Rectal smooth muscle tissue (tissue), 1 donor: ENCODE results near the gene MUCL3.
"Not testable (repeated sequence)": the region's sequence is repeated elsewhere in the genome, so short reads cannot be mapped to it uniquely, and the experiment has no call there.

ENCODE experiments used
- H3K27ac ChIP-seq: one replicate; pipeline ENCODE4 v1.7.0; 2013; ENCODE audit warnings: low read depth, low read length, inconsistent platforms
- H3K27me3 ChIP-seq: one replicate; pipeline ENCODE4 v1.7.0; 2013; ENCODE audit warnings: low read length; ENCODE audit not compliant: control insufficient read depth, insufficient read depth
- H3K36me3 ChIP-seq: one replicate; pipeline ENCODE4 v1.7.0; 2013; ENCODE audit warnings: low read length; ENCODE audit not compliant: control insufficient read depth, insufficient read depth
- H3K4me1 ChIP-seq: one replicate; pipeline ENCODE4 v1.7.0; 2013; ENCODE audit warnings: low read length; ENCODE audit not compliant: control insufficient read depth, insufficient read depth
- H3K4me3 ChIP-seq: one replicate; pipeline ENCODE4 v1.7.0; 2013; ENCODE audit warnings: low read length
- H3K9ac ChIP-seq: one replicate; pipeline ENCODE4 v1.7.0; 2013; ENCODE audit warnings: low read length

Gene MUCL3

DNA sequence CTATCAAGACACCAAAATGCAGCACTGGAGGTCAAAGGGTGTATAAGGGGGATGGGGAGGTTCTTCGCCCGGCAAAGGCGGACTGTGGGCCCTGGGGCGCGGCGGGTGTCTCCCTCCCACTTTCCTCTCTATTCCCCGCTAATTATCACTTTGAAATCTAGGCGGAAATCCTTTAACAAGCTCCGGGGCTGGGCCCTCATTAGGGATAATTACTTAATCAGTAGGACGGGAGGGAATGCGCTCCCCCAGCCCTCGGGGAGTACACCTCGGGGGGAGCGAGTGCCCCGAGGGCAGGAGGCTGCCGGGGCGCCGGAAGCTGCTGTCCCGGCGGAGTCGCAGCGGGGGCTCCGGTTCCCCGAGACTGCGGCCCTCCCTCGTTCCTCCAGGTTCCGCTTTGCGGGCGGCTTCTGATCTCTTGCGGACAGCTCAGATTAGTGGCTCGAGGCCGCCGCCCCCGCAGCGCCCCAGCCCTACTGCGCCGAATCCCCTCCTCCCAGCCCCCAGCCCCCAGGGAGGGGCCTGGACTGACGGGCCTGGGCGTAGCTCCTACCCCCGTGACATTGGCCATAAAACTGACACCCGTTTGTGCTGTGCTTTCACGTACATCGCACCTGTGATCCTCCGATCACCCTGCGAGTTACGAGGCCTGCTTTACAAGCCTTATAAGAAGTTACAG, 14.7 kb downstream of the MUCL3 start:
- Histone ChIP-seq H3K9ac (no peak overlapping the region), H3K4me3 (peak overlapping the region; percentile 60), H3K4me1 (peaks cover 4% of the 10 kb centered on the region), H3K36me3 (no peaks in the 10 kb centered on the region), H3K27ac (no peak overlapping the region), H3K27me3 (peaks cover 12% of the 10 kb centered on the region)

DNA sequence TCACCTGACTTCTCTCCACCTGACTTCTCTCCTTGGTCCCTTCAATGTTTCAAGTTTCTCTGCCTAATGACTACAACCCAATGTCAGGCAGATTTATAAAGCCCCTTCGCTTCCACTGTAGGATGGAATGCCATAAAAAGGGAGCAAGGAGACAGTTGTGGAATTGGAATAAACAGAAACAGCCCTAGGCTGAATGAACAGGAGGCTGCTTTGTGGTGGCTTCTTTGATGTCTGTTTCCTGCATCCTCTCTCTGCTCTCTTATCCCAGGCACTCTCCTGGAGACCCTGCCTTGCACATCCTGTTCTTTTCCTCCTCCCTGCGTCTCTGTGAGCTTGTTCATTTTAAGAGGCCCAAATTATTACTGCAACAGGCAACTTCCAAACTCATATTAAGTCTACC, 16.9 kb downstream of the MUCL3 start:
- peaks cover 4% of the 10 kb centered on the region for H3K4me1 ChIP-seq
- H3K4me3 ChIP-seq, result no peak overlapping the region

DNA sequence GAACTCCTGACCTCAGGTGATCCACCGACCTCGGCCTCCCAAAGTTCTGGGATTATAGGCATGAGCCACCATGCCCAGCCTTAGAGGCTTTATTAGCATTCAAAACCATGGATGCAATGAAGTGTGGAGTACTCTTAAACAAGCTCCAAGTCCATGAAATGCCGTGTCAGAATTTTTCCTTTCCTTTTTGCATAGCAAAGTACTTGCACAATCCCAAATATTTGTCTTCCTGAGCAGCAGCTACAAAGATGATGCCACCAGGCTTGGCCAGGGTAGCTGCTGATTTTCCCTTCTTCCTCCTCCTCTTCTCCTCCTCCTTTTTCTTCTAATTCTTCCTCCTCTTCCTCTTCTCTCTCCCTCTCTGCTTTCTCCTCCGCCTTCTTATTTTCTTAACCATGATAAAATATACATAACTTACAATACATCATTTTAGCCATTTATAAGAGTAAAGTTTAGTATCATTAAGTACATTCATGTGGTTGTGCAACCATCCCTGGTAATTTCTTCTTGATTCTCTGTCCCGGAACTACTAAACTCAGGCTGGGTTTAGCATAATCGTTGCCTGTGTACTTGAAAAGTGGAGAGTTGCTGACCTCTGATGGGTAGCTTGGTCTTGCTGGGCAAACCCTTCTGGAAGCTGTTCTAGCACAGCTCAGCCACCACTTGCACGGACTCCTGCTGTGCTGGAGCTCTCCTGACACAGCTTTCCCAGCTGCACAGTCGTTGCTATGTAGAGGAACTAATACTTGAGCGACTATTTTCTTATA, 20.3 kb downstream of the MUCL3 start:
- no peak overlapping the region for H3K27ac ChIP-seq
- H3K4me1 ChIP-seq, result no peaks in the 10 kb centered on the region
- peaks cover 11% of the 10 kb centered on the region for H3K27me3 ChIP-seq
- no peaks in the 10 kb centered on the region for H3K36me3 ChIP-seq
- no peak overlapping the region for H3K9ac ChIP-seq
- H3K4me3 ChIP-seq, result no peak overlapping the region

More for the DNA sequence above, 16.9 kb downstream of the MUCL3 start:
- Histone ChIP-seq H3K36me3 (no peaks in the 10 kb centered on the region), H3K27ac (no peak overlapping the region), H3K27me3 (peaks cover 9% of the 10 kb centered on the region), H3K9ac (no peak overlapping the region)

DNA sequence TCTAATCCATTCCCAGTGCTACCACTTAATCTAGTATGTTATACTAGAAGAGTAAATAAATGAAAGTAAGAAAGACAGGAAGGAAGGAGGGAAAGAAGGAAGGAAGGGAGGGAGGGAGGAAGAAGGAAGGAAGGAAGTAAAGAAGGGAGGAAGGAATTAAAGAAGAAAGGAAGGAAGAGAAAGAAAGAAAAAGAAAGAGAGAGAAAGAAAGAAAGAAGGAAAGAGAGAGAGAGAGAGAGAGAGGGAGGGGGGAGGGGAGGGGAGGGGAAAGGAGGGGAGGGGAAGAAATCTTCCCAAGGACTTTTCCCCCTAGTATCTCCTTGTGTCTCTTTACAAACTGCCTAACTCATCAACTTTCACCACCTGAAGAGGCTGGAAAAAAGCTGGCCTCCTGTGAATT, 21.9 kb downstream of the MUCL3 start:
- Histone ChIP-seq H3K27ac (no peak overlapping the region), H3K27me3 (peaks cover 5% of the 10 kb centered on the region)

DNA sequence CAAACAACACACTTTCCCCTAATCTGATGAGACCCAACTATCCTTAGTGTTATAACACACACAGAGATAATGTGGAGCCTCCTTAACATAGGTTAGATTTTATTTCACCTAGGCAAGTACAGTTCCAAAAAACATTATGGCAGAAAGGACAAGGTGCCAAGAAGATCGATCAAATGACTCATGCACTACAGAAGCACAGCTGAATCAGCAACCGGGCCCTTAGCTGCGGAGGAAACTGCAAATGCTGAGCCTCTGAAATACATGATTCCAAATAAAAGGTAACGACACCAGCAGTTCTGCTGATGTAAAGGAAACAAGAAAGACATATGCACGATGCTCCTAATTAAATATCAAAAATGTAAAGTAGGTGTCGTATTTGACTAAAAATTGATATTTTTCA, 22.9 kb downstream of the MUCL3 start:
- no peaks in the 10 kb centered on the region for H3K36me3 ChIP-seq
- no peaks in the 10 kb centered on the region for H3K4me1 ChIP-seq
- H3K4me3 ChIP-seq, result no peak overlapping the region
- peaks cover 3% of the 10 kb centered on the region for H3K27me3 ChIP-seq
- H3K27ac ChIP-seq, result no peak overlapping the region
- no peak overlapping the region for H3K9ac ChIP-seq

More for the DNA sequence above, 21.9 kb downstream of the MUCL3 start:
- H3K9ac ChIP-seq, result no peak overlapping the region
- H3K36me3 ChIP-seq, result no peaks in the 10 kb centered on the region
- H3K4me1 ChIP-seq, result no peaks in the 10 kb centered on the region
- H3K4me3 ChIP-seq, result no peak overlapping the region

DNA sequence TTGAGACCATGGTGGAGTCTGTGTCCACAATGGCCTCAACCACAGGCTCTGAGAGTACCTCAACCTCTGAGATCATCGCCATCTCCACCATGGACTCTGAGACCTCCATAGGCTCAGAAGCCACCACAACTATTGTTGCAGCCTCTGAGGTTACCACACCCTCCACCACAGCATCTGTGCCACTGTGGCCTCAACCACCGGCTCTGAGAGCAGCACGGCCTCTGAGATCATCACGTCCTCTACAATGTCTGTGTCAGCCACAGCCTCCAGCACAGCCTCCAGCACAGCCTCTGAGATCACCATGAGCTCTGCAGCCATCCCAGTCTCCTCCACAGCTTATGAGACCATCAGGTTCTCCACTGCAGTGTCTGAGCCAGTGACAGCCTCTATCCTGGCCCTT, 23.3 kb downstream of the MUCL3 start:
- Histone ChIP-seq H3K4me3 (no peak overlapping the region), H3K27ac (no peak overlapping the region), H3K4me1 (no peaks in the 10 kb centered on the region), H3K27me3 (peaks cover 3% of the 10 kb centered on the region), H3K36me3 (no peaks in the 10 kb centered on the region), H3K9ac (no peak overlapping the region)

DNA sequence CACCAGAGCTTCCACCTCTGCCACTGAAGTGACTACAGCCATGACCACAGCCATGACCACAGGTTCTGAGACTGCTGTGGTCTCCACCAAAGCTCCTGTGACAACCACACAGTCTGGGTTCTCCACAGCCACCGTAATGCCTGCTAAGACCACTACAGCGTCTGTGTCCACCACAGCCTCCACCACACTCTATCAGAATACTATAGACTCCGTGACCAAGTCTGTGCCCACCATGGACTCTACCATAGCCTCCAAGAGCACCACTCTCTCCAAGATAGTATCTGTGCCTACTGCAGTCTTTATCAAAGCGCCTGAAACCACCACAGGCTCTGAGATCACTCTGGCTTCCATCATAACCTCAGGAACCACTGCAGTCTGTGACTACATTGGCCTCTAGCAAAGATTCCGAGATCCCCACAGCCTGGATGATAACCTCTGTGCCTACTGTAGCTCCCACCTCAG, 24.4 kb downstream of the MUCL3 start:
- no peak overlapping the region for H3K9ac ChIP-seq
- no peak overlapping the region for H3K27ac ChIP-seq
- H3K27me3 ChIP-seq, result peaks cover 3% of the 10 kb centered on the region
- no peaks in the 10 kb centered on the region for H3K4me1 ChIP-seq
- no peak overlapping the region for H3K4me3 ChIP-seq
- H3K36me3 ChIP-seq, result no peaks in the 10 kb centered on the region

DNA sequence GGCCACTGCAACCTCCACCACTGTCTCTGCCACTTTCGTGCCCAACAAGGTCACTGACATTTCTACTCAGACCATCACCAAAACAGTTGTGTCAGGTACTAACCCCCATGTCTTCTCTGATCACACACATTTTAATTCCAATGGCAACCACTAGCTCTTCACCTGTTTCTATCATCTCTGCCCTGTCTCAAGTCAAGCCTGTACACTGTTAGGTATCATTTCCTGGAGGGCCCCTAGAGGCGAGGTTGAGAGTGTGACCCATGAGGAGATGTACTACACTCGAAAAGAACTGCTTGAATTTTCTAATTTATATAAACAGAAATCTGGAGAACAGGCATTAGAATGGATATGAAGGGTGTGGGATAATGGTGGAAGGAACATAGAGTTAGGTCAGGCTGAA, 25.4 kb downstream of the MUCL3 start:
- no peak overlapping the region for H3K4me3 ChIP-seq
- no peaks in the 10 kb centered on the region for H3K36me3 ChIP-seq
- H3K27ac ChIP-seq, result no peak overlapping the region
- H3K9ac ChIP-seq, result no peak overlapping the region
- no peaks in the 10 kb centered on the region for H3K4me1 ChIP-seq
- peaks cover 3% of the 10 kb centered on the region for H3K27me3 ChIP-seq

DNA sequence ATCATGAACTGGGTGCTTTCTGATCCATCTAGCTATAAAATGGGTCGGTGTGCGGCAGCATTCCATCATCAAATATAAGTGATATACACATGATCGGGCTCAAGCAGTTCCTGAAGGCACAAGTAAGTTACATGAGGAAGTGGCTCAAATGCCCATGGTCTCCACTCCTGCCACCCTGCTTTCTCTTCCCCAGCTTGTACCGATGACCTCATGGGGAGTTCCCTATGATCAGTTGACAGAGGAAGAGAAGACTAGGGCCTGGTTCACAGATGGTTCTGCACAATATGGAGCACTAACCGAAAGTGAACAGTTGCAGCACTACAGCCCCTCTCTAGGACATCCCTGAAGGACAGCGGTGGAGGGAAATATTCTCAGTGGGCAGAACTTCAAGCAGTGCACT, 28.4 kb downstream of the MUCL3 start:
- not testable (repeated sequence) for H3K4me3 ChIP-seq, H3K9ac ChIP-seq, H3K36me3 ChIP-seq, H3K27me3 ChIP-seq, H3K4me1 ChIP-seq, H3K27ac ChIP-seq

DNA sequence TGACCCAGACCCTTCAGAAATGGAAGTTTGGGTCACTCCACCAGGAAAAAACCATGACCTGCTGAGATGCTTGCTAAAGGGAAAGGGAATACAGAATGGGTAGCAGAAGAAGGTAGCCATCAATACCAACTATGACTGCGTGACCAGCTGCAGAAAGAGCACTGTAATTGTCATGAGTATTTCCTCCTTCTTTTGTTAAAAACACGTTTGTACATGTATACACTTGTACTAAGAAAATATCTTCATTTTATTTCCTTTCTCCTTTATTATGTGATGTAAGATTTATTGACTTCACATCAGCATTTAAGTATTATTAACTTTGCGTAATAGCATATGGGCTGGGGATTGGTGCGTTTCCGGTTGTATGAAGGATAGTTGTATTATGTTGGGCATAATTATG, 30.2 kb downstream of the MUCL3 start:
- no peaks in the 10 kb centered on the region for H3K4me1 ChIP-seq
- no peak overlapping the region for H3K9ac ChIP-seq
- no peak overlapping the region for H3K4me3 ChIP-seq
- H3K27ac ChIP-seq, result no peak overlapping the region
- no peaks in the 10 kb centered on the region for H3K36me3 ChIP-seq
- H3K27me3 ChIP-seq, result peaks cover 3% of the 10 kb centered on the region

DNA sequence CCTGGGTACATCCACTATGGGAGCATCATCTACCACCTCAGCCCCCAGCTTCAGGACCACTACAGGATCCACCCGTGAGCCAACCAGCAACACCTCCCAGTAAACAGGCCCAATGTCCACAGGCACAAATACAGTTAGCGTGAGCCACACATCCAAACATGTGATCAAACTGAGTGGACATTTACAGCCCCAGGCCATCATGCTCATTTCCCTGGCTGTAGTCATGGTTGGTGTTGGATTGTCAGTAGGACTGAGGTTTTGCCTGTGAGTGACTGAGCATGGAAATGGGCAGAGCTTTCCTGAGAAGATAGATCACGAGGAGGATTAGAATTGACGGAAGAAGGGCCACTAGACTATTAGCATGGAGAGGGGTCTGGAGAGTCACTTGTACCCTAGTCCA, 32.0 kb downstream of the MUCL3 start:
- H3K27ac ChIP-seq, result no peak overlapping the region
- H3K4me1 ChIP-seq, result no peaks in the 10 kb centered on the region
- H3K27me3 ChIP-seq, result peaks cover 3% of the 10 kb centered on the region
- no peaks in the 10 kb centered on the region for H3K36me3 ChIP-seq
- no peak overlapping the region for H3K4me3 ChIP-seq
- H3K9ac ChIP-seq, result no peak overlapping the region

DNA sequence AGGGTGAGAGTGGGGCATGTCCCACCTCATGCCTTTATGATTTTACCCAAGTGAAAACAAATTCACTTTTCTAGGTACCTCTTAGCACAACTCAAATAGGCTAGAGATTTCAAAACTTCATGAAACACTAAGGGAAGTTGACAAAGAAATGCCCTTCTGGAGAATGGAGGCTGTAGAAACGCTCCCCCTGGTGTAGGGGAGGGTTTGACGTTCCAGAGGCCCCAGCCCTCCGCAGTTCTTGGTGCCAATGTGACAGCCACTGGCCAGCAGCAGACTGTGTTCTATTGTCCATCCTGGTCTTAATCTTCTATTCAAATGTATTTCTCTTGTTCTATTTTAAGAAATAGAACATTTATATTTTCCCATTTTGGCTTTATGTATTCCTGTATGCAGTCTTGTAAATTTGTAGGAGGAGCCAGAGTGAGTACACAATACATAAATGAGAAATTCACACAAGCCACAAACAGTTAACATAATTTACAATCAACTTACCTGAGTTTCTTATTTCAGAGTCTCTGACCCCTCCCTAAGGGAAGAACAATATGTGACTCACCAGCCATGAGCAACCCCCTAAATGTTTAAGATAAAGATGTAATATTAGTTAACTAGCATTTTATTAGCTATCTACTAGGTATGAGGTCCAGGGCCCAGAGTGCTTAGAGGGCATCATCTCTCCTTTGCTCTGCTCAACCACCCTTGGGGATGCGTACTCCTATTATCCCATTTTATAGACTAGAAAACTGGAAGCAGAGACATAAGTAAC, 33.9 kb downstream of the MUCL3 start:
- Histone ChIP-seq H3K4me1 (no peaks in the 10 kb centered on the region), H3K36me3 (no peaks in the 10 kb centered on the region), H3K9ac (no peak overlapping the region), H3K27me3 (peaks cover 3% of the 10 kb centered on the region), H3K4me3 (no peak overlapping the region), H3K27ac (no peak overlapping the region)
